Keratinocyte (primary cell): ENCODE data around the gene HOXB8. TPM values are rescaled to one million over a fixed set of nuclear protein-coding genes. Genes with fewer than 3 reads are reported as not detected.

ENCODE experiments used
- DNase-seq: peaks from one replicate; pipeline ENCODE4 v3.0.0-alpha.2; 2011; ENCODE audit warnings: low read depth, missing footprints, low spot score
- FAIRE-seq: peaks from 2 replicates; lab custom pipeline; 2011; peaks lifted over from hg19 to GRCh38; lab: Jason Lieb, UNC
- H2AFZ ChIP-seq: 2 replicates; pipeline ENCODE4 v1.6.0; 2012; ENCODE audit warnings: low read length, control low read depth, inconsistent platforms; ENCODE audit not compliant: control insufficient read depth
- H3K27ac ChIP-seq: 2 replicates; pipeline ENCODE4 v1.5.1; 2011; ENCODE audit warnings: low read length; ENCODE audit not compliant: control insufficient read depth, insufficient read depth
- H3K27me3 ChIP-seq: 3 replicates; pipeline ENCODE4 v1.6.0; 2011; ENCODE audit warnings: low read length; ENCODE audit not compliant: control insufficient read depth, insufficient read depth; ENCODE audit errors: extremely low read depth
- H3K36me3 ChIP-seq, 2 experiments: 2 replicates in 1 of 2; 3 replicates in 1 of 2; pipeline ENCODE4 v1.5.1; 2011; ENCODE audit warnings: low read length in 2 of 2, mild to moderate bottlenecking in 1 of 2; ENCODE audit not compliant: control insufficient read depth in 2 of 2, insufficient read depth in 2 of 2; ENCODE audit errors: extremely low read depth in 1 of 2
- H3K4me1 ChIP-seq: 3 replicates; pipeline ENCODE4 v1.5.1; 2011; ENCODE audit warnings: low read length; ENCODE audit not compliant: control insufficient read depth, insufficient read depth; ENCODE audit errors: extremely low read depth
- H3K4me2 ChIP-seq: 3 replicates; pipeline ENCODE4 v1.6.0; 2011; ENCODE audit warnings: low read depth, low read length; ENCODE audit not compliant: control insufficient read depth, insufficient read depth; ENCODE audit errors: extremely low read depth
- H3K4me3 ChIP-seq, 3 experiments: fragments of 200-600 bp in 1 of 3; sonication (generic) in 1 of 3; 2 replicates in 2 of 3; 3 replicates in 1 of 3; pipeline ENCODE4 v1.5.1; 2011 to 2016; ENCODE audit warnings: low read length in 3 of 3, mild to moderate bottlenecking in 3 of 3, control low read depth in 2 of 3, inconsistent platforms in 1 of 3, low read depth in 1 of 3, mixed read lengths in 1 of 3, mixed run types in 1 of 3, moderate library complexity in 1 of 3; ENCODE audit not compliant: control insufficient read depth in 2 of 3, insufficient read depth in 2 of 3; ENCODE audit errors: extremely low read depth in 1 of 3
- H3K79me2 ChIP-seq: 2 replicates; pipeline ENCODE4 v1.6.0; 2012; ENCODE audit warnings: low read length; ENCODE audit not compliant: control insufficient read depth, insufficient read depth
- H3K9ac ChIP-seq: 3 replicates; pipeline ENCODE4 v1.6.0; 2011; ENCODE audit warnings: low read length; ENCODE audit not compliant: control insufficient read depth, insufficient read depth; ENCODE audit errors: extremely low read depth
- H3K9me1 ChIP-seq: 3 replicates; pipeline ENCODE4 v1.6.0; 2011; ENCODE audit warnings: low read length; ENCODE audit not compliant: control insufficient read depth, insufficient read depth; ENCODE audit errors: extremely low read depth
- H3K9me3 ChIP-seq: 2 replicates; pipeline ENCODE4 v1.5.1; 2012; ENCODE audit warnings: low read depth, low read length; ENCODE audit not compliant: control insufficient read depth
- H4K20me1 ChIP-seq: 3 replicates; pipeline ENCODE4 v1.6.0; 2011; ENCODE audit warnings: low read length; ENCODE audit not compliant: control insufficient read depth, insufficient read depth; ENCODE audit errors: extremely low read depth
- EZH2 ChIP-seq: IDR thresholded peaks from one replicate; pipeline ENCODE4 v1.6.1; 2012; ENCODE audit warnings: inconsistent platforms, mild to moderate bottlenecking, low read length, moderate library complexity
- dilution Hi-C: fragments of 300-500 bp; cut with MboI; formaldehyde crosslinking; loops from one replicate; pipeline ENCODE4 v1.7.0; 2020; ENCODE audit warnings: low sequenced_read_pairs; ENCODE audit not compliant: extremely low pct_ligation_motif_present
- polyA plus RNA-seq, 5 experiments: library from polyadenylated mRNA; depleted of rRNA in 3 of 5; stranded (reverse) in 3 of 5; stranded (forward) in 1 of 5; unstranded in 1 of 5; fragments of >200 nt; gene quantifications; 1 replicate in 1 of 5; 2 replicates in 3 of 5; 3 replicates in 1 of 5; pipeline versions ENCODE4 v1.2.1 to v1.2.3, GENCODE V29; 2011 to 2012; ENCODE audit warnings: missing spikeins in 2 of 5, low read depth in 1 of 5, low replicate concordance in 1 of 5
- TF ChIP-seq, protein P1 (sequence below), 3 experiments: IDR thresholded peaks in 1 of 3; conservative IDR thresholded peaks in 1 of 3; optimal IDR thresholded peaks in 1 of 3; 2 replicates in 2 of 3; 3 replicates in 1 of 3; pipeline versions ENCODE3 to v1.5.1; 2011; ENCODE audit warnings: low read length in 3 of 3, mild to moderate bottlenecking in 3 of 3, moderate library complexity in 2 of 3, control low read depth in 1 of 3, inconsistent platforms in 1 of 3; ENCODE audit not compliant: insufficient read depth in 2 of 3; ENCODE audit errors: extremely low read depth in 1 of 3

The HOXB8 gene
- polyA plus RNA-seq, 1 donor (not counting 4 experiments of a cell fraction or from before 2014, with no cell fraction given), result not detected

DNA sequence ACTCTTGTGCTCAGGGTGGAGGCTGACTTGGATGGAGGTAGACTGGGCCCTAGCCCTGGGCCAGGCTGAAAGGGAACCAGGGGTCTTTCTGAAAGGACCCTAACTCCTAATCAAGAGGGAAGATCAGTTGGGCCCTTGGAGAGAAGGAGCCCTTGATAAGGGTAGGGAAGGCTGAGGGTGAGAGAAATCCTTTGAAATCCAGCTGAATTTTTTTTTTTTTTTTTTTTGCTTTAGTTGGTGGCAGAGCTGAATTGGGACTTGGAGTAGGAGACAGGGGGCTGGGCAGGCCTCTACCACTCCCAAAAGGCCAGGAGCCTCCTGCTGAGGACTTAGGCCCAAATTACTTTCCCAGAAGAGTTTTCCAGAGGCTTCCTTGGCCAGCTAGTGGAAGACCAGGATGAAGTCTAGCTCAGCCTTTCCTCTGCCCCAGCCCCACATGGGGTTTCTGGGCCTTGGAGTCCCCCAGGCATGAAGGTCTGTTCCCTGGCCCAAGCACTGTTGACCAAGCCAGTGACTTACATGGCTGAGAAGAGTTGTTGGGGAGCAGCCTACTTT is 24.4 kb downstream of the HOXB8 start:
- Histone ChIP-seq H3K4me2 (no peak overlapping the region), H3K4me3 (no peak overlapping the region), H3K9me1 (no peaks in the 10 kb centered on the region), H3K79me2 (no peaks in the 10 kb centered on the region), H3K9me3 (no peaks in the 10 kb centered on the region), H3K27me3 (peaks cover 76% of the 10 kb centered on the region), H3K4me1 (peaks cover 11% of the 10 kb centered on the region), H3K27ac (no peak overlapping the region), H3K9ac (no peak overlapping the region), H2AFZ (no peak overlapping the region), H3K36me3 (peaks cover 0 to 2% of the 10 kb centered on the region in 2 experiments), H4K20me1 (no peaks in the 10 kb centered on the region)
- TF ChIP-seq, protein P1, sequence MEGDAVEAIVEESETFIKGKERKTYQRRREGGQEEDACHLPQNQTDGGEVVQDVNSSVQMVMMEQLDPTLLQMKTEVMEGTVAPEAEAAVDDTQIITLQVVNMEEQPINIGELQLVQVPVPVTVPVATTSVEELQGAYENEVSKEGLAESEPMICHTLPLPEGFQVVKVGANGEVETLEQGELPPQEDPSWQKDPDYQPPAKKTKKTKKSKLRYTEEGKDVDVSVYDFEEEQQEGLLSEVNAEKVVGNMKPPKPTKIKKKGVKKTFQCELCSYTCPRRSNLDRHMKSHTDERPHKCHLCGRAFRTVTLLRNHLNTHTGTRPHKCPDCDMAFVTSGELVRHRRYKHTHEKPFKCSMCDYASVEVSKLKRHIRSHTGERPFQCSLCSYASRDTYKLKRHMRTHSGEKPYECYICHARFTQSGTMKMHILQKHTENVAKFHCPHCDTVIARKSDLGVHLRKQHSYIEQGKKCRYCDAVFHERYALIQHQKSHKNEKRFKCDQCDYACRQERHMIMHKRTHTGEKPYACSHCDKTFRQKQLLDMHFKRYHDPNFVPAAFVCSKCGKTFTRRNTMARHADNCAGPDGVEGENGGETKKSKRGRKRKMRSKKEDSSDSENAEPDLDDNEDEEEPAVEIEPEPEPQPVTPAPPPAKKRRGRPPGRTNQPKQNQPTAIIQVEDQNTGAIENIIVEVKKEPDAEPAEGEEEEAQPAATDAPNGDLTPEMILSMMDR (optimal IDR thresholded peaks at IDR 0.05 in 1 of 3, IDR thresholded peaks at IDR 0.05 in 1 of 3, conservative IDR thresholded peaks at IDR 0.05 in 1 of 3; ENCODE audit: extremely low read depth in 1 of 3, insufficient read depth in 2 of 3, low read length in 3 of 3), result no peak
- TF ChIP-seq EZH2, result no peak
- DNase-seq, result no peak
- no peak for FAIRE-seq
- dilution Hi-C loops, result no loop called here

DNA sequence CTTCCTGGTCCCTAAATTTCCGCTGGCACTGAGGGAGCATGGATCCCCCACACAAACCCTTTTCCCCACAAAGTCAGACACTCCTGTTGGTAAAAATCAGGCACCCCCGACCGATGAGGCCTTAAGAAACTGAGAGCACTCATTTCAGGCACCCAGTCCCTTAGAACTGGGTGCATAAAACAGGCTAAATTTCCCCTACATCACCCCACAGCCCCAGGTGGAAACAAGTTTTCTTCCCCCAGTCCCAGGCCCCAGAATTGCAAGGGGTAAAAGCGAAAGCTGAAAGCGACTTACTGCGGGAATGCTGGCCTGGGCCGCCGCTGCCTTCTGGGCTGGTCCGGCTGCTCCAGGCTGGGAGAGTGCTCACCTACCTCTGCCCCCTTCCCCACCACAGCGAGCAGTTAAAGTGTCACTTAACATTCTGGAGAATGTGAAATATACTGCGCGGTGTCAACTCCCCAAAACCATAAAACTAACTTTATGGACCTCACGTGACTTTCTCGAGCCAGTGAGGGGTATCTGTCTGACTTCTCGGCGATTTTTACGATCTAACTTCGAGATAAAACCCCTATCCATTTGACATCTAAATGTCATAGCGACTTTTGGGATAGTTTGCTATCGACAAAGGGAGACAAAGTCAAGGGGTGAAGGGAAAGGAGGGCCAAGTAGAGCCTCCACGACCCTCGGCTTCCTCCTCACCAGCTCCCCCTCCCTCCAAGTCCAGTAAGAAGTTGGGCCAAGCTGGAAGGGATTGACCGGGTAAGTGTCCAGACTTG is 25.1 kb downstream of the HOXB8 start, which contains the start of gene HOXB3:
Gene HOXB3 (minus strand): TSS at position 411 of the 776 bp plus-strand sequence. CDS start 37,767 bp downstream, outside the sequence.
- FAIRE-seq, result no peak
- no peaks in the 10 kb centered on the region for H3K9me3 ChIP-seq
- H3K4me1 ChIP-seq, result peaks cover 15% of the 10 kb centered on the region
- no peaks in the 10 kb centered on the region for H3K79me2 ChIP-seq
- H3K36me3 ChIP-seq, result peaks cover 0 to 2% of the 10 kb centered on the region in 2 experiments
- TF ChIP-seq, protein P1 (optimal IDR thresholded peaks at IDR 0.05 in 1 of 3, IDR thresholded peaks at IDR 0.05 in 1 of 3, conservative IDR thresholded peaks at IDR 0.05 in 1 of 3; ENCODE audit: extremely low read depth in 1 of 3, insufficient read depth in 2 of 3, low read length in 3 of 3), result no peak
- no peak for TF ChIP-seq EZH2
- peaks cover 71% of the 10 kb centered on the region for H3K27me3 ChIP-seq
- H2AFZ ChIP-seq, result no peak within 1 kb of the TSS
- H3K4me3 ChIP-seq, result no peak within 1 kb of the TSS
- H4K20me1 ChIP-seq, result no peaks in the 10 kb centered on the region
- no peaks in the 10 kb centered on the region for H3K9me1 ChIP-seq
- no peak for DNase-seq
- H3K27ac ChIP-seq, result no peak within 1 kb of the TSS
- dilution Hi-C loops, result no loop called here
- no peak within 1 kb of the TSS for H3K4me2 ChIP-seq
- H3K9ac ChIP-seq, result no peak within 1 kb of the TSS
